ENCODE results near the gene RING1.

Gene RING1

GRCh38 chr6:33173535-33174180 is 34.6 kb upstream of the RING1 start:
- H3K4me3 ChIP-seq (ENCODE audit: insufficient read depth in 1 of 2, low read depth in 1 of 2, low read length in 2 of 2) = no peak overlapping the region
- H2BK15ac ChIP-seq (ENCODE audit: low read depth, poor library complexity, severe bottlenecking) = no peak overlapping the region
- H2BK5ac ChIP-seq (ENCODE audit: low read depth, low read length, poor library complexity, severe bottlenecking) = no peak overlapping the region
- DNase-seq = no peak
- H2AFZ ChIP-seq (ENCODE audit: low read depth, low read length) = no peak overlapping the region
- no peak overlapping the region for H3K23ac ChIP-seq (ENCODE audit: low read length in 2 of 2)
- no peak overlapping the region for H3K14ac ChIP-seq (ENCODE audit: low read length in 2 of 2)
- H3K4ac ChIP-seq (ENCODE audit: low read depth in 1 of 2, low read length in 2 of 2) = no peak overlapping the region
- no peak overlapping the region for H2BK12ac ChIP-seq (ENCODE audit: low read length in 2 of 2)
- peaks cover 21 to 31% of the 10 kb centered on the region in 2 experiments for H3K27me3 ChIP-seq (ENCODE audit: control insufficient read depth in 1 of 2, insufficient read depth in 1 of 2, low read length in 2 of 2)
- no peak overlapping the region for H4K91ac ChIP-seq (ENCODE audit: low read length)
- no peak overlapping the region for H3K9ac ChIP-seq (ENCODE audit: low read length)
- peaks cover 2% of the 10 kb centered on the region for H3K4me1 ChIP-seq (ENCODE audit: control insufficient read depth, insufficient read depth, low read depth, low read length)
- H3K79me1 ChIP-seq (replicated peaks; ENCODE audit: low read length, poor library complexity, severe bottlenecking) = no peaks in the 10 kb centered on the region
- H3K36me3 ChIP-seq (ENCODE audit: control insufficient read depth in 1 of 2, insufficient read depth in 2 of 2, low read depth in 1 of 2, low read length in 2 of 2) = no peaks in the 10 kb centered on the region
- H3K27ac ChIP-seq (ENCODE audit: low read length, poor library complexity, severe bottlenecking) = no peak overlapping the region
- H4K8ac ChIP-seq (ENCODE audit: low read length) = no peak overlapping the region
- H3K9me3 ChIP-seq (ENCODE audit: control insufficient read depth, low read length) = no peaks in the 10 kb centered on the region
- 71% methylated on average over 8 of the region's 11 CpGs for WGBS
- H2BK120ac ChIP-seq (ENCODE audit: low read depth, low read length) = no peak overlapping the region
- no peak overlapping the region for H3K4me2 ChIP-seq (ENCODE audit: low read length, poor library complexity, severe bottlenecking)
- H3K18ac ChIP-seq (ENCODE audit: low read depth in 1 of 2, low read length in 2 of 2) = no peak overlapping the region
- no peak overlapping the region for H2AK5ac ChIP-seq (ENCODE audit: low read length, severe bottlenecking)

DNA sequence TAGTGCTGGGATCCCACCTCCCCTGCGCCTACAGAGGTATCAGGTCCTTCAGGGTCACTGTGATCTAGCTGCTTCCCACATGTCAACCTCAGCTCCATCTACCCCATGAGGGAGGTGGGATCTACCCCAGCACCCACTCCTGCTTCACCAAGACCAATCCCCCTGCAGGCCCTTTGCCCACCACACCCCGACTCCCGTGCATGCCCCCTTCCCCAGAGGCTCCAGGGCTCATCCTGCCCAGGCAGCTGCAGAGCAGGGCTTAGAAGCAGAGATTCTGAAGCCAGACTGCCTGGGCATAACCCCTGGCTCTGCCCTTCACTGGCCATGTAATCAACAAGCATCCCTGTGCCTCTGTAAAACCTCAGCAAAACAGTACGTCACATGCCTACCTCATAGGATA is 33.5 kb upstream of the RING1 start:
- Histone ChIP-seq H4K8ac (ENCODE audit: low read length) (no peak overlapping the region), H2BK12ac (ENCODE audit: low read length in 2 of 2) (no peak overlapping the region), H2BK15ac (ENCODE audit: low read depth, poor library complexity, severe bottlenecking) (no peak overlapping the region), H3K4ac (ENCODE audit: low read depth in 1 of 2, low read length in 2 of 2) (no peak overlapping the region), H2BK5ac (ENCODE audit: low read depth, low read length, poor library complexity, severe bottlenecking) (no peak overlapping the region), H3K9ac (ENCODE audit: low read length) (no peak overlapping the region), H3K4me1 (ENCODE audit: control insufficient read depth, insufficient read depth, low read depth, low read length) (peaks cover 2% of the 10 kb centered on the region), H3K27me3 (ENCODE audit: control insufficient read depth in 1 of 2, insufficient read depth in 1 of 2, low read length in 2 of 2) (peaks cover 25 to 34% of the 10 kb centered on the region in 2 experiments), H2AK5ac (ENCODE audit: low read length, severe bottlenecking) (no peak overlapping the region), H3K27ac (ENCODE audit: low read length, poor library complexity, severe bottlenecking) (no peak overlapping the region), H3K9me3 (ENCODE audit: control insufficient read depth, low read length) (no peaks in the 10 kb centered on the region), H3K36me3 (ENCODE audit: control insufficient read depth in 1 of 2, insufficient read depth in 2 of 2, low read depth in 1 of 2, low read length in 2 of 2) (no peaks in the 10 kb centered on the region), H4K91ac (ENCODE audit: low read length) (no peak overlapping the region), H3K79me1 (replicated peaks; ENCODE audit: low read length, poor library complexity, severe bottlenecking) (no peaks in the 10 kb centered on the region), H2BK120ac (ENCODE audit: low read depth, low read length) (no peak overlapping the region), H3K14ac (ENCODE audit: low read length in 2 of 2) (no peak overlapping the region), H3K23ac (ENCODE audit: low read length in 2 of 2) (no peak overlapping the region), H3K4me2 (ENCODE audit: low read length, poor library complexity, severe bottlenecking) (no peak overlapping the region), H3K4me3 (ENCODE audit: insufficient read depth in 1 of 2, low read depth in 1 of 2, low read length in 2 of 2) (no peak overlapping the region), H2AFZ (ENCODE audit: low read depth, low read length) (no peak overlapping the region), H3K18ac (ENCODE audit: low read depth in 1 of 2, low read length in 2 of 2) (no peak overlapping the region)
- WGBS = 90% methylated on average over 4 of the region's 4 CpGs
- DNase-seq = no peak

- DNase-seq = no peak
- Histone ChIP-seq H2BK12ac (ENCODE audit: low read length in 2 of 2) (no peak overlapping the region), H2BK15ac (ENCODE audit: low read depth, poor library complexity, severe bottlenecking) (no peak overlapping the region), H3K4me2 (ENCODE audit: low read length, poor library complexity, severe bottlenecking) (no peak overlapping the region), H2BK5ac (ENCODE audit: low read depth, low read length, poor library complexity, severe bottlenecking) (no peak overlapping the region), H3K9ac (ENCODE audit: low read length) (no peak overlapping the region), H3K36me3 (ENCODE audit: control insufficient read depth in 1 of 2, insufficient read depth in 2 of 2, low read depth in 1 of 2, low read length in 2 of 2) (no peaks in the 10 kb centered on the region), H4K8ac (ENCODE audit: low read length) (no peak overlapping the region), H3K4ac (ENCODE audit: low read depth in 1 of 2, low read length in 2 of 2) (no peak overlapping the region), H3K4me3 (ENCODE audit: insufficient read depth in 1 of 2, low read depth in 1 of 2, low read length in 2 of 2) (no peak overlapping the region), H4K91ac (ENCODE audit: low read length) (no peak overlapping the region), H3K27ac (ENCODE audit: low read length, poor library complexity, severe bottlenecking) (no peak overlapping the region), H3K27me3 (ENCODE audit: control insufficient read depth in 1 of 2, insufficient read depth in 1 of 2, low read length in 2 of 2) (peaks cover 28 to 34% of the 10 kb centered on the region in 2 experiments), H2BK120ac (ENCODE audit: low read depth, low read length) (no peak overlapping the region), H2AFZ (ENCODE audit: low read depth, low read length) (no peak overlapping the region), H3K23ac (ENCODE audit: low read length in 2 of 2) (no peak overlapping the region), H3K14ac (ENCODE audit: low read length in 2 of 2) (no peak overlapping the region), H3K4me1 (ENCODE audit: control insufficient read depth, insufficient read depth, low read depth, low read length) (peaks cover 2% of the 10 kb centered on the region), H3K9me3 (ENCODE audit: control insufficient read depth, low read length) (no peaks in the 10 kb centered on the region), H2AK5ac (ENCODE audit: low read length, severe bottlenecking) (no peak overlapping the region), H3K79me1 (replicated peaks; ENCODE audit: low read length, poor library complexity, severe bottlenecking) (no peaks in the 10 kb centered on the region), H3K18ac (ENCODE audit: low read depth in 1 of 2, low read length in 2 of 2) (no peak overlapping the region)
- WGBS = 79% methylated on average over 8 of the region's 10 CpGs
These were observed 32.7 kb upstream of the RING1 start for GRCh38 chr6:33175436-33176069.

DNA sequence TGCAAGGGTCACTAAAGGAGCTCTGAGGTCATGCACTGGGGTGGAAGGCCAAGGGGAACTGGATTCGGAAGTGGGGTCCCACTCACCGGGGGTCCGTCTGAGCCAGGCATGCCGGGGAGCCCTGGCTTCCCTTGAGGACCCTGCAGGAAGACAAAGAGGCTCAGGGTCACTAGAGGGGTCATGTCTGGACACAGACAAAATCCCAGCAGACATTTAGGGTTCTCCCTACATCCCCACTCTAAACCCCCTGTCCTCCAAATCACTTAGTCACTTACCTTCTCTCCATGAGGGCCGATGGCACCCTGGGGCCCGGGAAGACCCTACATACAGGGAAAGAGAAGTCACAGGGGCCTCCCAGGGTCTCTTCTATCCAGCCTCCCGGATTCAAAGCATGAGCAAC is 31.4 kb upstream of the RING1 start:
- H3K36me3 ChIP-seq (ENCODE audit: control insufficient read depth in 1 of 2, insufficient read depth in 2 of 2, low read depth in 1 of 2, low read length in 2 of 2) = no peaks in the 10 kb centered on the region
- no peak overlapping the region for H2BK15ac ChIP-seq (ENCODE audit: low read depth, poor library complexity, severe bottlenecking)
- no peak overlapping the region for H2AK5ac ChIP-seq (ENCODE audit: low read length, severe bottlenecking)
- H3K18ac ChIP-seq (ENCODE audit: low read depth in 1 of 2, low read length in 2 of 2) = no peak overlapping the region
- H4K8ac ChIP-seq (ENCODE audit: low read length) = no peak overlapping the region
- H2BK120ac ChIP-seq (ENCODE audit: low read depth, low read length) = no peak overlapping the region
- H3K4me1 ChIP-seq (ENCODE audit: control insufficient read depth, insufficient read depth, low read depth, low read length) = peaks cover 2% of the 10 kb centered on the region
- H3K9ac ChIP-seq (ENCODE audit: low read length) = no peak overlapping the region
- no peaks in the 10 kb centered on the region for H3K9me3 ChIP-seq (ENCODE audit: control insufficient read depth, low read length)
- no peak overlapping the region for H2AFZ ChIP-seq (ENCODE audit: low read depth, low read length)
- no peak overlapping the region for H3K4me2 ChIP-seq (ENCODE audit: low read length, poor library complexity, severe bottlenecking)
- H3K23ac ChIP-seq (ENCODE audit: low read length in 2 of 2) = no peak overlapping the region
- no peak overlapping the region for H4K91ac ChIP-seq (ENCODE audit: low read length)
- WGBS = 83% methylated on average over 7 of the region's 7 CpGs
- no peak overlapping the region for H3K4ac ChIP-seq (ENCODE audit: low read depth in 1 of 2, low read length in 2 of 2)
- no peak overlapping the region for H3K4me3 ChIP-seq (ENCODE audit: insufficient read depth in 1 of 2, low read depth in 1 of 2, low read length in 2 of 2)
- no peak overlapping the region for H2BK5ac ChIP-seq (ENCODE audit: low read depth, low read length, poor library complexity, severe bottlenecking)
- H3K14ac ChIP-seq (ENCODE audit: low read length in 2 of 2) = no peak overlapping the region
- DNase-seq = no peak
- H3K27me3 ChIP-seq (ENCODE audit: control insufficient read depth in 1 of 2, insufficient read depth in 1 of 2, low read length in 2 of 2) = peaks cover 28 to 34% of the 10 kb centered on the region in 2 experiments
- H2BK12ac ChIP-seq (ENCODE audit: low read length in 2 of 2) = no peak overlapping the region
- no peak overlapping the region for H3K27ac ChIP-seq (ENCODE audit: low read length, poor library complexity, severe bottlenecking)
- no peaks in the 10 kb centered on the region for H3K79me1 ChIP-seq (replicated peaks; ENCODE audit: low read length, poor library complexity, severe bottlenecking)

Data from mesenchymal stem cell (in vitro differentiated cells and primary cell).